Neural cell (in vitro differentiated cells): ENCODE data around the gene SNTG2. TPM values are rescaled to one million over a fixed set of nuclear protein-coding genes. Genes with fewer than 3 reads are reported as not detected.

Source experiments
- H2AFZ ChIP-seq: fragments of 200-600, 300-800 bp; sonication (generic), shearing (Covaris generic); 2 replicates; pipeline ENCODE4 v1.6.0; 2014; ENCODE audit warnings: low read depth, mild to moderate bottlenecking, antibody characterized with exemption, low read length, moderate library complexity
- H3F3A ChIP-seq: fragments of 200-600 bp; shearing (Covaris generic); 2 replicates; pipeline ENCODE4 v1.6.1; 2016; ENCODE audit warnings: mild to moderate bottlenecking, moderate library complexity, mixed read lengths, antibody characterized with exemption, low read length; ENCODE audit not compliant: insufficient read depth, poor library complexity, severe bottlenecking
- H3K27ac ChIP-seq: fragments of 200-600, 300-800 bp; sonication (generic), shearing (Covaris generic); 2 replicates; pipeline ENCODE4 v1.5.1; 2014; ENCODE audit warnings: mild to moderate bottlenecking, low read length, moderate library complexity
- H3K27me3 ChIP-seq: fragments of 300-800, 200-600 bp; sonication (generic), shearing (Covaris generic); 2 replicates; pipeline ENCODE4 v1.6.0; 2014; ENCODE audit warnings: mild to moderate bottlenecking, low read depth, low read length, moderate library complexity; ENCODE audit not compliant: insufficient read depth
- H3K36me3 ChIP-seq: fragments of 300-800, 200-600 bp; sonication (generic), shearing (Covaris generic); 2 replicates; pipeline ENCODE4 v1.5.1; 2014; ENCODE audit warnings: mild to moderate bottlenecking, antibody characterized with exemption, low read length, moderate library complexity; ENCODE audit not compliant: insufficient read depth
- H3K4me2 ChIP-seq: fragments of 300-800, 200-600 bp; sonication (generic), shearing (Covaris generic); 2 replicates; pipeline ENCODE4 v1.6.0; 2014; ENCODE audit warnings: mild to moderate bottlenecking, low read length
- H3K4me3 ChIP-seq: fragments of 300-800, 200-600 bp; sonication (generic), shearing (Covaris generic); 2 replicates; pipeline ENCODE4 v1.5.1; 2014; ENCODE audit warnings: mild to moderate bottlenecking, low read length, moderate library complexity
- H3K79me2 ChIP-seq: fragments of 200-600 bp; shearing (Covaris generic); replicated peaks from 2 replicates; pipeline ENCODE4 v1.6.0; 2014; ENCODE audit warnings: mild to moderate bottlenecking, low read length, moderate library complexity; ENCODE audit not compliant: insufficient read depth
- H3K9ac ChIP-seq: fragments of 300-800, 200-600 bp; sonication (generic), shearing (Covaris generic); 2 replicates; pipeline ENCODE4 v1.6.1; 2016; ENCODE audit warnings: mild to moderate bottlenecking, low read length, mixed read lengths
- H3K9me2 ChIP-seq: fragments of 200-600 bp; shearing (Covaris generic); 2 replicates; pipeline ENCODE4 v1.6.1; 2016; ENCODE audit warnings: mild to moderate bottlenecking, low read length, mixed read lengths; ENCODE audit not compliant: insufficient read depth
- H3K9me3 ChIP-seq: fragments of 200-600, 300-800 bp; sonication (generic), shearing (Covaris generic); 2 replicates; pipeline ENCODE4 v1.6.1; 2016; ENCODE audit warnings: mild to moderate bottlenecking, mixed run types, low read length, moderate library complexity, mixed read lengths
- H4K20me1 ChIP-seq: fragments of 200-600 bp; shearing (Covaris generic); 2 replicates; pipeline ENCODE4 v1.6.1; 2016; ENCODE audit warnings: mild to moderate bottlenecking, mixed run types; ENCODE audit not compliant: insufficient read depth
- EP300 ChIP-seq: fragments of 450-650 bp; conservative IDR thresholded peaks from 2 replicates; pipeline ENCODE4 v1.6.1; 2014; ENCODE audit warnings: antibody characterized with exemption, mild to moderate bottlenecking, moderate library complexity; ENCODE audit not compliant: poor library complexity, severe bottlenecking
- EZH2 ChIP-seq: fragments of 200-600, 300-800 bp; shearing (Covaris generic), sonication (generic); IDR thresholded peaks from 2 replicates; pipeline ENCODE4 v1.6.1; 2014; ENCODE audit warnings: antibody characterized with exemption, low read length, borderline replicate concordance, mild to moderate bottlenecking; ENCODE audit not compliant: insufficient read depth, poor library complexity, severe bottlenecking
- MXI1 ChIP-seq: fragments of 450-650 bp; conservative IDR thresholded peaks from 2 replicates; pipeline ENCODE4 v1.6.1; 2014; ENCODE audit warnings: antibody characterized with exemption, mild to moderate bottlenecking; ENCODE audit not compliant: poor library complexity, severe bottlenecking
- POLR2AphosphoS5 ChIP-seq: IDR thresholded peaks from 2 replicates; pipeline ENCODE4 v1.6.1; 2012
- RAD21 ChIP-seq: fragments of 450-650 bp; conservative IDR thresholded peaks from 2 replicates; pipeline ENCODE4 v1.6.1; 2014; ENCODE audit warnings: antibody characterized with exemption, mild to moderate bottlenecking, moderate library complexity
- REST ChIP-seq: IDR thresholded peaks from 2 replicates; pipeline ENCODE4 v1.6.1; 2012; ENCODE audit warnings: borderline replicate concordance
- SMC3 ChIP-seq: fragments of 450-650 bp; conservative IDR thresholded peaks from 2 replicates; pipeline ENCODE4 v1.6.1; 2014; ENCODE audit warnings: antibody characterized with exemption, mild to moderate bottlenecking, moderate library complexity; ENCODE audit not compliant: poor library complexity
- TAF1 ChIP-seq: IDR thresholded peaks from 2 replicates; pipeline ENCODE4 v1.6.1; 2012; ENCODE audit warnings: low read depth
- polyA plus RNA-seq: library from polyadenylated mRNA; depleted of rRNA; stranded (reverse); fragments of >200 nt; gene quantifications from 2 replicates; pipeline ENCODE4 v1.2.3, GENCODE V29; 2014
- TF ChIP-seq, protein P1 (sequence below): fragments of 450-650 bp; IDR thresholded peaks from 2 replicates; pipeline ENCODE4 v1.5.1; 2014; ENCODE audit warnings: antibody characterized with exemption, mild to moderate bottlenecking, moderate library complexity; ENCODE audit not compliant: poor library complexity, severe bottlenecking

Gene SNTG2
- polyA plus RNA-seq, 1 donor from 2014 or later = not detected

- Histone ChIP-seq H3F3A (no peaks in the 10 kb centered on the region), H3K4me3 (no peak overlapping the region), H3K9me3 (no peaks in the 10 kb centered on the region), H3K9ac (no peak overlapping the region), H2AFZ (no peak overlapping the region), H3K9me2 (no peaks in the 10 kb centered on the region), H3K4me2 (no peak overlapping the region), H3K27ac (no peak overlapping the region), H3K36me3 (no peaks in the 10 kb centered on the region), H3K27me3 (no peaks in the 10 kb centered on the region), H4K20me1 (no peaks in the 10 kb centered on the region), H3K79me2 (no peaks in the 10 kb centered on the region)
- TF ChIP-seq POLR2AphosphoS5 = no peak
- no peak for TF ChIP-seq SMC3
- TF ChIP-seq, protein P1, sequence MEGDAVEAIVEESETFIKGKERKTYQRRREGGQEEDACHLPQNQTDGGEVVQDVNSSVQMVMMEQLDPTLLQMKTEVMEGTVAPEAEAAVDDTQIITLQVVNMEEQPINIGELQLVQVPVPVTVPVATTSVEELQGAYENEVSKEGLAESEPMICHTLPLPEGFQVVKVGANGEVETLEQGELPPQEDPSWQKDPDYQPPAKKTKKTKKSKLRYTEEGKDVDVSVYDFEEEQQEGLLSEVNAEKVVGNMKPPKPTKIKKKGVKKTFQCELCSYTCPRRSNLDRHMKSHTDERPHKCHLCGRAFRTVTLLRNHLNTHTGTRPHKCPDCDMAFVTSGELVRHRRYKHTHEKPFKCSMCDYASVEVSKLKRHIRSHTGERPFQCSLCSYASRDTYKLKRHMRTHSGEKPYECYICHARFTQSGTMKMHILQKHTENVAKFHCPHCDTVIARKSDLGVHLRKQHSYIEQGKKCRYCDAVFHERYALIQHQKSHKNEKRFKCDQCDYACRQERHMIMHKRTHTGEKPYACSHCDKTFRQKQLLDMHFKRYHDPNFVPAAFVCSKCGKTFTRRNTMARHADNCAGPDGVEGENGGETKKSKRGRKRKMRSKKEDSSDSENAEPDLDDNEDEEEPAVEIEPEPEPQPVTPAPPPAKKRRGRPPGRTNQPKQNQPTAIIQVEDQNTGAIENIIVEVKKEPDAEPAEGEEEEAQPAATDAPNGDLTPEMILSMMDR = no peak
- TF ChIP-seq RAD21 = no peak
- TF ChIP-seq MXI1 = no peak
- no peak for TF ChIP-seq REST
- no peak for TF ChIP-seq TAF1
- no peak for TF ChIP-seq EP300
- TF ChIP-seq EZH2 = no peak
These were observed 273.1 kb downstream of the SNTG2 start for GRCh38 chr2:1223791-1224190.

GRCh38 chr2:1224901-1225300 is 274.3 kb downstream of the SNTG2 start:
- Histone ChIP-seq H3F3A (no peaks in the 10 kb centered on the region), H3K9ac (no peak overlapping the region), H2AFZ (no peak overlapping the region), H3K9me2 (no peaks in the 10 kb centered on the region), H3K4me3 (no peak overlapping the region), H4K20me1 (no peaks in the 10 kb centered on the region), H3K4me2 (no peak overlapping the region), H3K36me3 (no peaks in the 10 kb centered on the region), H3K27me3 (no peaks in the 10 kb centered on the region), H3K79me2 (no peaks in the 10 kb centered on the region), H3K27ac (no peak overlapping the region), H3K9me3 (no peaks in the 10 kb centered on the region)
- TF ChIP-seq EZH2 = no peak
- TF ChIP-seq EP300 = no peak
- TF ChIP-seq, protein P1 = no peak
- no peak for TF ChIP-seq POLR2AphosphoS5
- no peak for TF ChIP-seq SMC3
